ENCODE measurements around the gene NADSYN1.
"Not testable (repeated sequence)": the region's sequence is repeated elsewhere in the genome, so short reads cannot be mapped to it uniquely, and the experiment has no call there.

Gene NADSYN1

DNA sequence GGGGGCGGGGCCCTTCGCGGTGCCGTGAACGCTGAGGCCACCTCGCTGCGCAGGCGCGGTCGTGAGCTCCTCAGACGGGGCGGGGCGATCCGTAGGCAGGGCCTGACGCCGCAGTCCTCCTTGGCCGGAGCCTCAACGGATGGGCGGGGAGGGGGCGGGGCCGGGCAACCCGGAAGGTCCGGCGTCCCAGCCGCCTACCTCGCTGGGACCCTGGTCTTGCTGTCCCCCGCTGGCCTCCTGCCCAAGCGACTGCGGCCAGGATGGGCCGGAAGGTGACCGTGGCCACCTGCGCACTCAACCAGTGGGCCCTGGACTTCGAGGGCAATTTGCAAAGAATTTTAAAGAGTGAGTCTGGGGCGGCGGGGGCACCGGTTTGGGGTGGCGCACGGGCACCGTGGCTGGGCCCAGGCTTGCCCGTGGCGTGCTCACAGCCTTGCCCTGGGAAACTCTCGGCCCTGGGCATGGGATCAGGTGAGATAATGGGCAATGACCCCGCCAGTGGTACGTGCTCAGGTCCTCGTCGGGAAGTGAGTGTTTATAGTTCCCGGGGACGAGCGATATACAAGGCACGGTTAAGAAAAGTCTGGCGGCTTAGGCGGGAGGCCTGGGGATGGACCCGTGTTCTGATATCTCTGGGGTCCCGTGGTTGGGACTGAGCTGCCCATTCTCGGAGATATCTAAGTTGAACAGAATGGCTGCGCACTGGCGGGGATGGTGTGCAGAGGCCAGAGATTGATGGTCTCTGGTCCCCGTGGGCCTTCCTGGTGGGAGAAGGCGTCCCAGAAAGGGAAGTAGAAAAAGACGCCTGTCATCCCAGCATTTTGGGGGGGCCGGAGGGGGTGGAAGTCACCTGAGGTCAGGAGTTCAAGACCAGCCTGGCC, at the start of gene NADSYN1:
TSS of gene NADSYN1 (plus strand) at position 167 of the 881 bp plus-strand sequence. CDS start at position 261, 94 bp downstream.
- FAIRE-seq = no peak

DNA sequence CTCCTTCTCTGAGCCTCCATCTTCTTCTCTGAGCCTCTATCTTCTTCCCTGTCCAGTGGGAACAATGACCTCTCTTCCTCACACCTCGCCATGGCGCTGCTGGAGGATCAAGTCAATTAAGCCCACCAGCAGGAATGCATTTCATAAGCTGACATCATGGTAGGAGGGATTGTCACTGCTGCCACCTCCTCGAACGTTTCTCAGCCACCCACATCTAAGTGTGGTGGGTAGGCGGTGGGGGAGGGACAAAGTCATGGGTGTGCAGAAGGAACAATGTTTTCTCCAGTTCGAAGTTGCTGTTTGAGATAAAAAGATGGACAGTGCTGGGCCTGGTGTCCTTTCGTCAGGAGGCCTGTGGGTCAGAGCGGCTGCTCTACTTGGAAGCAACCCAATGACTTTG, 48.8 kb upstream of the NADSYN1 start:
- FAIRE-seq = no peak

DNA sequence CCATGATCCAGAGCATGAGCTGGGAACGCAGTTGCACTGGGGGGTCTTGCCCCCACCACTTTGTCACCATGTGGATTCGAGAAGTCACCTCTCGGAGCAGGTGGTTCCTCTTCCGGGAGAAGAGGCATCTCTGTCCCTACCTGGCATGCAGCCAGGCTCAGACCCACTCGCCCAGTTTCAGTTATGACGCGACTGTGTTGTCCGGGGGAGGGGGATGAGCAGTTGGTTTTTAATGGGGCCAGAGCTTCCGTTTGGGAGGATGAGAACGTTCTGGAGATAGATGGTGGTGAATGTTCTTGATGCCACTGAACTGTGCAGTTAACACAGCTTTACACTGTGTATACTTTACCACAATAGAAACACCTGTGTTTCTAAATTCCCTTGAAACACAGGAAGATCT, 46.3 kb upstream of the NADSYN1 start:
- FAIRE-seq = no peak

DNA sequence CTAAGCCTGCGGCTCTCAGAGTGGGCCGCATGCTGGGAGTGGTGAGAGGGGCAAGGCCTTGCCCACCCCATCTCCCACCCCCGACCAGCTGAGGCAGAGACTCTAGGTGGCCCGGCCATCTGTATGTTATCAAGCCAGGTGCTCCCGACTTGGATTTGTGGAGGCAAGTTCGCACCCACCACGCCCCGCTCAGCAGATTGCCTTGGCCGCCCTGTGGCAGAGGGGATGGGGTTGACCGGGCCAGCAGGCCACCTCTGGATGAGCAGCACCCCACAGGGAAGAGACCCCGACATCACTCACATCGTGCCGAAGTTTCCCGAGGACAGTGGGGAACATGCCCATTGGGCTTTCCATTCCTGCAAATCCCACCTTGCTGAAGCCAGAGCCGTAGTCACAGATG, 45.6 kb upstream of the NADSYN1 start:
- FAIRE-seq = no peak

DNA sequence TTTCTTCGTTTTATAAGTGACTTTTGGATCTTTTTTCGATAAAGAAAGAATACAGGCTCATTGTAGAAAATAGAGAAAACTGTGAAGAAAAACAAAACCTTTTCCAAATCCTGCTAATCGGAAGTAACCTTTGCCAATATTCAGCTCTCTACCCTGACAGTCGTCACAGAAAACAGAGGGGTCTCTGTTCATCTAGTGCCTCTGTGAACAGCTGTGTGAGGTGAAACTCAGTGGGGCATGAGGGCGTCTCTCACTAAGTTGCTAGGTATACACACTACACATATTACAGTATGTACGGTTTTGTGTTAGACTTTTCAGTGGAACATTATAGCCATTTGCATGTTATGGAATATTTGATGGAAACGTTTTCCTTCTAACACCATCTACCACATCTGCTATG, 44.2 kb upstream of the NADSYN1 start:
- FAIRE-seq = no peak

DNA sequence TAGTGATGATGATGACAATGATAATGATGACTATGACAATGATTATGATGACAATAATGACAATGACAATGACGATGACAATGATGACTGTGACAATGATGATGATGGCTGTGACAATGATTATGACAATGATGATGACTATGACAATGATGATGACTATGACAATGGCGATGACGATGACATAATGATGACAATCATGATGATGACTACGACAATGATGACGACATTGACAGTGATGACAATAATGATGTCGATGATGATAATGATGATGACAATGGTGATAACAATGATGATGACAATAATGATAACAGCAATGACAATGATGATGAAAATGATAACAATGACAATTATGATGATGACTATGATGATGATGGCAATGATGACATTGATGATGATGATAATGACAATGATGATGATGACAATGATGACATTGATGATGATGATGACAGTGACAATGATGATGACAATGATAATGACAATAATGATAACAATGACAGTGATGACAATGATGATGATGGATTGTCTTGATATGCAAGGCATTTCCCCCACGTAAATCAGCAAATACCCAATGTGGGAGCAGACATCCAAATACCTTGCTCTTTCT, 42.5 kb upstream of the NADSYN1 start:
- no peak for FAIRE-seq

DNA sequence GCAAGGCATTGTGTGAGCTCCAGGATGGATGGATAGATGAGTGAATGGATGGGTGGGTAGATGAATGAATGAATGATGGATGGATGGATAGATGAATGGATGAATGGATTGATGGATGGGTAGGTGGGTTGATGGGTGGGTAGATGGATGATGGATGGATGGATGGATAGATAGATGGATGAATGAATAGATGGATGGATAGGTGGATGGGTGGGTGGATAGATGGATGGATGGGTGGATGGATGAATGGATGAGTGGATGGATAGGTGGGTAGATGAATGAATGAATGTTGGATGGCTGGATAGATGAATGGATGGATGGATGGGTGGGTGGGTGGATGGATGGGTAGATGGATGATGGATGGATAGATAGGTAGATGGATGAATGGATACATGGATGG, 38.4 kb upstream of the NADSYN1 start:
- FAIRE-seq = no peak

DNA sequence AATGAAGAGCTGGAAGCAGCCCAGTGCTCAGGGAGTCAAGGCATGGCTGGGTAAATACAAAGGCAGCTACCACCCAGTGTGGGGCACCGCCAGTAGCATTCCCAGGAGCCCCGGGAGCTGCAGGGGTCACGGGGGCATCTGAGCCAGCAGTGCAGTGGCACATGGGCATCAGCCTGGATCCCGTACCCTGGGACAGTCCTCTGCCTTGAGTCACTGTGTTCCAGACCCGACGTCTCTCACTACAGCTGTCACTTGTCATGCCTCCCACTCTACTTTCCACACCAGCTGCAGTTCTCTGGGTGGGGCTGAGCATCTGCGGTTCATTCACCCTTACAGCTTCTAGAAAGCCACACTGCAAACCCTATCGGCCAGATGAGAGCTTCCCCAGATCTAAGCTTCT, 34.4 kb upstream of the NADSYN1 start:
- FAIRE-seq = no peak

DNA sequence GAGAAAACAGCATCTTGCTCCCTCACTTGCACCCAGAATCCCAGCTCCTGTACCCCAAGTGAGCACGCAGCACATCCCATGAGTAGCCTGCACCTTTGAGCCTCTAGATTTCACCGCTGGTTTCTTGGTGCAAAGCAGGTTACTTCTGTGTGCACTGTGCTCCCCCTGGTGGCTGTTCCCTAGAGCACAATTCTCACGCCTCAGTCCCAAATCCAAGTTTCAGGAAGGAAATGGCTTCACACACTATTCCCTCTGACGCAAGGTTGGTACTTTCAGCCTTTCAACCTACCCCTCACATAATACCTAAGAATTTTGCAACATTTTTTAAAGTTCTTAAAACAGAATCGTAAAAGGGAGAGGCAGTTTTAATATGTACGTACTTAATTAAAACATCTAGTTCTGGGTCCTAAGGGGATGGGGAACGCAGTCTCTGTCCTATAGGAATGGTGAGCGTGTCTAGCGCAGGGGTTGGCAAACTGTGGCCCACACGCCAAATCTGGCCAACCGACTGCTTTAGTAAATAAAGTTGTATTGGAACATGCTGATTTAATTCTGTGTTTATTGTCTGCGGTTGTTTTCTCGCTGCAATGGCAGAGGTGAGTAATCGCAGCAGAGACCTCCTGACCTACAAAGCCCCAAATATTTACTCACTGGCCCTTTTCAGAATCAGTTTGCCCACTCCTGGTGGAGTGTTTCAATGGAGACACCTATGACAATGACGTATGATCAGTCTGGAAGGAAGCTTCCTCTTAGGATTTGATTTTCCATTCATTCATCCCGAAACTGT, 32.4 kb upstream of the NADSYN1 start:
- no peak for FAIRE-seq

DNA sequence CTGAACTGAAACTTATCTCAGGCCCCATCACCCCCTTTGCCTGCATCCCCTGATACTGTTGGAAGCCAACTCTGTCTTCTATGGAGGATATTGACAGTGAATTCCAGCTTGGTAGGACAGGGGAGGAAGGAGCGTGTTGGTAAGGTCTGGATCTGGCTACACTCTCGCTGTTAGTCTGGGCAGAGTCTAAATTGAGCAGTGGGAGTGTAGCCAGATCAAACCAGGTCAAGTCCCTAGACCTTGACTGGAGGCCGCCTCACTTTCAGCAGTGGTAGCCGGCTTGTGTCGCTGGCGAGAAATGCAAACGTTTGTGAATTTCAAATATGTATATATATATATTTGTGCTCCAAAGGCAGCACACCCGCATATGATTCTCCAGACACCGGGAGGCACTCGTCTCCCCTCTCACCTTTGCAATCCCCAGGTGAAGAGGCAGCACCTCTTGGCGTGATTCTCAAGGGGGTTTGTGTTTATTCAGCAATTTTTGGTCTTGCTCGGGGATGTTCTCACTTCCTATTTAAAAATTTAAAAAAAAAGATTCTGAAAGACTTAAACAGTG, 31.5 kb upstream of the NADSYN1 start:
- FAIRE-seq = no peak

DNA sequence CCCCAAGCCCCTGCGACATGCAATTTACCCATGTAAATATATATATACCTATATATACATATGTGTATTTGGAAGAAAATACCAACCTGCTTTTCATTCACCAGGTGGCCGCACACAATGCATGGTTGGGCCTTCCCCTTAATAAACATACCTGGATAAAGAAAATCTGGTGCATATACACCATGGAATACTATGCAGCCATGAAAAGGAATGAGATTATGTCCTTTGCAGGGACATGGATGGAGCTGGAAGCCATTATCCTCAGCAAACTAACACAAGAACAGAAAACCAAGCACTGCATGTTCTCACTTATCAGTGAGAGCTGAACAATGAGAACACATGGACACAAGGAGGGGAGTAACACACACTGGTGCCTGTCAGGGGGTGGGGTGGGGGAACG, 30.7 kb upstream of the NADSYN1 start:
- not testable (repeated sequence) for FAIRE-seq

DNA sequence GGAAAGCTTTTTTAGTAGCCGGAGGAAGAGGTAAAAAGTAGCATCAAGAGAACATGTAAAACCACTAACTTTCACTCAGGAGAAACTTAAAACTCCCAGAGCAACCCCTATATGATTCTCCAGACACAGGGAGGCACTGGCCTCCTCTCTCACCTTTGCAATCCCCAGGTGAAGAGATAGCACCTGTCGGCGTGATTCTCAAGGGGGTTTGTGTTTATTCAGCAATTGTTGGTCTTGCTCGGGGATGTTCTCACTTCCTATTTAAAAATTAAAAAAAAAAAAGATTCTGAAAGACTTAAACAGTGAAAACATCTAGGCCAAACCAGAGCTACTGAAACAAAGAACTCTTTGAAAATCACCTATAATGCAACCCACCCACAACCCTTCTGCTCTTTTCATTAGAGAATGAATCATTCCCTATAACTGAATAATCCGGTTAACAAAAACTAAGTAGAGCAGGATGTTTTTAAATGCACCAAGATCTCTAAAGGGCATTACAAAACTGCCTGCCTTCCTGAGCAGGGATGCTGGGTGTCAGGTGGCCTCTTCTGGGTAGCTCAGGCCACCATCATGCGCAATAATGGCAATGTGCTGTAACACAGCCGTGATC, 29.7 kb upstream of the NADSYN1 start:
- no peak for FAIRE-seq

DNA sequence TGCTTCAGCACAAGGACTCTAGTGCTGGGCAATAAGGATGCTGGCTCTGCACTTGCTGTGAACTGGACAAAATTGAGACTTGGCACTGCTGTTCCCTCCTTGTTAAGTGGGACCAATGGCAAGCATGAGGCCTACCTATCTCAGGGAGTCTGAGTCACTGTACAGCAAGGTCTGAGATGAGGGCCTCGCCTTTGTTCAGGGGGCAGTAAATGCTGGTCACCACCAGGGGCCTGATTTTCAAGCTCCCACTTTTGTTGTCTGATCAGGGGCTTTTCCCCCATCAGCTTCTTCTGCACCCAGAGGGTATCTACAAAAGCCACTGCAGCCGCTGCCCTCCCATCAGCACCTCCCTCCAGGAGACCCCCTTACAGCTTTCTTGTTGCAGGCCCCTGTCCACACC, 27.6 kb upstream of the NADSYN1 start:
- no peak for FAIRE-seq

DNA sequence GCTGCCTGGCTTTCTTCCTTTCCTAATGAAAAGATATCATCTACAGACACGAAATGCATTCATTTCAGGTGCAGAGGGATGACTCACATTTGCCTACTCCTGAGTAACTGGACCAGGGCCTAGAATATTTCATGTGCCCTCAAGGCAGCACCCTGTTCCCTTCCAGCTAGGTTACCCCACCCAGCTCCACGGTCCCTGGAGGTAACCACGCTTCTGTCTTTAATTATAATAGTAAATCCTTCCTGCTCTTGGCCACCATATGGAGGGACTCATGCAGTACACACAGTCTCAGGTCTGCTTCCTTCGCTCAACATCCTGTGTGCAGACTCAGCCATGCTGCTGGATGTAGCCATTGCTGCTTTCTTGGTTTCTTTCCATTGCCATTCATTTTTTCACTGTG, 27.1 kb upstream of the NADSYN1 start:
- no peak for FAIRE-seq

DNA sequence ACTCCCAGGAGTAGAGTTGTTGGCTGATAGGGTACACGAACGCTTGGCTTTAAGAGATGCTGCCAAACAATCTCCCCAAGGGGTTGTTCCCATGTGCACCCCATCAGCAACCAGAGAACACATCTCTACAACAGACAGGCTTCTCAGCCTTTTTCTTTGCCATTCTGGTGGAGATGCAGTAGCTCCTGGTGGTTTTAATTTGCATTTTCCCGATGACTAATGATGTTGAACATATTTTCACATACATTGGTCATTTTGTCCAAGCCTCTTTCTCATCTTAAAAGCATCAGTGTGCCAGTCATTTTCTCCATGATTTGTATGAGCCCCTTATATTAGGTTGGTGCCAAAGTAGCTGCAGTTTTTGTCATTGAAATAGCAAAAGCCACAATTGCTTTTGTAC, 26.6 kb upstream of the NADSYN1 start:
- FAIRE-seq = no peak

DNA sequence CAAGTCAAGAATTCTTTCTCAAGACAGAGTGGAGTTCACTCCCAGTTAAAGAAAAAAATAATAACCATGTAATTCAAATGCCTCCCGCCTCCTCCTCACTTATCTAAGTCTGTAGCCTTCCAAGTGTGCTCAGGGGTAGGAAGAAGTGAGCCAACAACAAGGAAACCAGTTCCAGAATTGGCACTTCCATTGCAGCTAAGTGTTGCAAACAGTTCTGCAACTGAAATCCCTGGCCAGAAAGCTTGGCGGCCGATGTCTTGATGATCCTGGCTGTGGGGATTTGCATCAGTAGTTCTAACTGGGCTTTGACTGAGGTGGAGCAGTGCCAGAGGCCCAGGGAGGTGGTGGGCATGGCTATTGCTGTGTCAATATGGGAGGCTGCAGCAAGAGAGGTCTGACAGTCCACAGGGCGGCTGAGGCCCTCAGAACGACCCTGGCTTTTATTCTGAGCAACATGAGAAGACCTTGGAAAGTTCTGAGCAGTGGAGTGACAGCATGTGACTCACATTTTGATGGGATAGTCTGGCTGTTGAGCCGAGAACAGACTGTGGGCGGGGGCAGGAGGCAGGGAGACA, 24.1 kb upstream of the NADSYN1 start:
- no peak for FAIRE-seq

DNA sequence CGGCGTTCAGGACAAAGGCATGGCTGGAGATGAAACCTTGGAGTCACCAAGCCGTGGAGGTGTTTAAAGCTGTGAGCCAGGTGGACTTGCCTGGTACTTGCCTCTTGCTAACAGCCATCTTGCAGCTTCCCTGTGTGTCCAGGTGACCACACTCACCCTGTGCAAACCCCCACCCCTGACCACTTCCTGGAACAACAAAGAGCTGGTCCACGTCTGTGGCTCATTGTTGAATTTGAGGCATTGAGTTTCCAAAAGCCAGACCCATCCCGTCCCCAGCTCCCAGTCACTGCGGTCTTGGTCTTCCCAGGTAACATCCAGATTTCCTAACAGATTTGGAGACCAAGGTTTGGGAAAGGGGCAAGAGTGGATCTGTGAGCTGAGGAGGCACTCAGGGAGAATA, 23.3 kb upstream of the NADSYN1 start:
- no peak for FAIRE-seq

DNA sequence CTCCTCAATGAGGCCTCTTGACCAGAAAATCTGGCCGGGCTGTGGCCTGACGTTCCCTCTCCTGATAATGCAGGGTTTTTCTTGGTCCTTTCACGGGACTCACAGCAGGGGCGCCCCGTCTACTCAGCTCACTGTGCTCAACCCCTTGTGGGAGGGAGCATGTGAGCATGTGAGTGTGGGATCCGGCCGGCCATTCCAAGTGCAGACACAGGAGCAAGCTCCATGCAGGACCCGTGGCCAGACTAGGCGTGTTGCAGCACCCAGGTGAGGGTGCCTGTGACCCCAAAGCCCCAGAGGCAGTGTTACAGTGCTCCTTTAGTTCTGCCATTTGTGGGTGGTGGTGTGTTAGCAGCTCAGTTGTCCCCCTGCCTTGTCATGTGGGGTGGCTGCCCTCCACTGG, 22.8 kb upstream of the NADSYN1 start:
- FAIRE-seq = no peak

DNA sequence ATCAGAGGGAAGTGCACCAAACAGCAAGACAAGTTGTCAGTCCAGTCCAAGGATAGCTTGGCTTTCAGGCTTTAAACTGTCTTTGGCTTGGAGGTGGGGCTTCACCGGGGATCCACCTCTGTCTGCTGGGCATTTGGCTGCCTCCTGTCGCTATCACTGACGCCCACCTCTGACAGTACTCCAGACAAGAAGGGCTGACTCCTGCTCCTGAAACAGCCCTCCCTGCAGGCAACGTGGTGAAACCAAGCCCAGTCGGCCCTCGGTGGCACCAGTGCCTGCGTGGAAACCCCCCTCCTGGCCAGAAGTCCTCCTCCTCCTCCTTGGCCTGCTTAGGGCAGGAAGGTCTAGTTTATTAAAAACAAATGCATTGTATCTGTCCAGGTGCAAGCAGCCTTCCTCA, 21.7 kb upstream of the NADSYN1 start:
- FAIRE-seq = no peak

DNA sequence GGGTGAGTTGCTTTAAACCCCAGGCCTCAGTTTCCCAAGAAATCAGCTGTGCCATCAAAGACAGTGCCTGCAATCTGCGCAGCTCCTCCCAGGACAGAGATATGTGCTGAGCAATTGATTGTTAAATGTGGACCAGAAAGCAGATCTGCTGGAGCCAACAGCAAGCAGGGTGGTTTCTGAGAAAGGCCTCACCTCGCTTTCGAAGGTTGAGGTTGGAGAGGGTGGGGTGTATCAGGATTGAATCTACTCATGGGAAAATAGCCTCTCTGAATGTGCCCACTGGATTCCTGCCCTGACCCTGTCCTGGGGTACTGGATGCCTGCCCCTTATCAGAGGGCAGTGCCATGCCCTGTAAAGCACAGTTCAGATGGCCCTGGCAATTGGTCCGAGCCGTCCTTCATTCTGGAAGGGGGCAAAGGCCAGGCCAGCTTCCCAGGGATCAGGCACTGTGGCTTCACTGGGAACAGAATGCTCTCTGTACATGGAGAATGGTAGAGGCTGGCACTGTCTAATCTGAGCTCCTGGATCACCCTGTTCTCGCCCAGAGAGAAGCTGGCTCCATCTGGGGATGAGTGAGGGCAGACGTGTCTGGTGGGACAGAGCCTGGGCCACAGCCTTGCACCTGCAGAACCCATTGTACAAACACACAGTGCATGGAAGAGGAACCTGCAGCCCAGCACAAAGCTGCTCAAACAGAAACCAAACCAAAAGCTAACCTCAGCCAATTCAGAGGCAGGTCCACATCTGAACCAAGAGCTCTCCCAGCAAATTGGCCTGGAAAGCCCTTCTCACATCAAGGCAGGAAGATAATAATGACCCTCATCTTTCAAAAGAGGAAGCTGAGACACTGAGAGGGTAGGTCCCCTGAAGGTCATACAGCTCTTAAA, 20.0 kb upstream of the NADSYN1 start:
- no peak for FAIRE-seq

DNA sequence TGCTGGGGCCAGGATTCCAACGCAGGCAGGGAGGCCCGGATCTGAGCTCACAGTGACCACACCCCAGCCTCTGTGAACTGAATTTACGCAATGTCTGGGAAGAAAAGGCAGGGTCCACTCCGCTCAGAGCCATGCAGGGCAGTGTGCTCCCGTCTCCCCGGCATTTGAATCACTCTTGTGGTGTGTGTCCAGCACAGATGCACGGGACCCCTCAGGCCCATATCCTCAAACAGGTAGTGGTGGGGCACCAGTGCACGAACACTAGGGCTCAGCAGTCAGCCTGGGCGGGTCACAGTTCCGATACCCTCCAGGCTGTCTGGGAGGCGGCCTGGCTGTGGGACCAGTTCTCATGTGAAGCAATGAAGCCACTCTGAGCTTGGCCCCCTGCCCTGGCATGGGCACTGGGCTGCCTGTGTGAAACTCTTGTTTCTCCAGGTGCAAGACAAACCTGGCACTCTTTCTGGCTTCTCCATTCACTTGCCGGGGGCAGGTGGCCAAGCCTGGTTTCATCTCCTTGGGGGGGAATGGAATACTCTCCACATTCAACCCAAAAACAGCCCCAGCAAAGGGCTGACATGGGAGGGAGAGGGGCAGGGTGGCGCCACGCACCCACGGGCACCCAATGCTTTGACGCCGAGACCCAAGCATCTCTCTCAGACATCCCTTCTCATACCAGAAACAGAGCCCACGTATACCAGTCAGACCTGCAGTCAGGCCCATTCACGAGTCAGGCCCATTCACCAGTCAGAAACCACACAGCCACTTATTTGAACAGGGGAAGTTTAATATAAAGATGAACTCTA, 19.2 kb upstream of the NADSYN1 start:
- FAIRE-seq = no peak
